Glutamatergic neuron (in vitro differentiated cells): Measurements from ENCODE around the gene ATXN1L. TPM values are rescaled to one million over a fixed set of nuclear protein-coding genes. Genes with fewer than 3 reads are reported as not detected.

ENCODE experiments used
- DNase-seq: peaks from one replicate; pipeline ENCODE4 v3.0.0; 2022
- H3K27ac Mint-ChIP-seq: one replicate; pipeline ENCODE4 v1.8.0; 2020; ENCODE audit warnings: mild to moderate bottlenecking, mixed read lengths, inconsistent platforms; ENCODE audit not compliant: unreplicated experiment
- H3K27me3 Mint-ChIP-seq: one replicate; pipeline ENCODE4 v1.8.0; 2020; ENCODE audit warnings: mild to moderate bottlenecking, moderate library complexity, mixed read lengths, inconsistent platforms; ENCODE audit not compliant: unreplicated experiment
- H3K36me3 Mint-ChIP-seq: one replicate; pipeline ENCODE4 v1.8.0; 2020; ENCODE audit warnings: mild to moderate bottlenecking, mixed read lengths, inconsistent platforms; ENCODE audit not compliant: unreplicated experiment
- H3K4me1 Mint-ChIP-seq: one replicate; pipeline ENCODE4 v1.8.0; 2020; ENCODE audit warnings: mild to moderate bottlenecking, low read depth, mixed read lengths, inconsistent platforms; ENCODE audit not compliant: unreplicated experiment
- H3K4me3 Mint-ChIP-seq: one replicate; pipeline ENCODE4 v1.8.0; 2020; ENCODE audit warnings: mild to moderate bottlenecking, mixed read lengths, inconsistent platforms; ENCODE audit not compliant: unreplicated experiment
- H3K9me3 Mint-ChIP-seq: one replicate; pipeline ENCODE4 v1.8.0; 2020; ENCODE audit warnings: mild to moderate bottlenecking, moderate library complexity, mixed read lengths, inconsistent platforms; ENCODE audit not compliant: unreplicated experiment
- CTCF ChIP-seq: fragments of 200-600 bp; sonication (generic); IDR thresholded peaks from one replicate; pipeline ENCODE4 v1.5.0; 2021; ENCODE audit not compliant: partially characterized antibody, unreplicated experiment
- total RNA-seq: library from RNA; stranded (reverse); fragmentation: NEBNext Ultra II Directional; extraction: Animal tissue kit (Norgen Biotek cat#: 25700); gene quantifications from one replicate; pipeline ENCODE4 v1.2.1, GENCODE V29; 2021; ENCODE audit not compliant: unreplicated experiment

The ATXN1L gene
- total RNA-seq, 1 donor from 2014 or later: 27.6 TPM

- H3K9me3 Mint-ChIP-seq: peaks cover 3% of the 10 kb centered on the region
- H3K4me3 Mint-ChIP-seq: peak overlapping the region; percentile 93
- TF ChIP-seq CTCF: no peak
- H3K4me1 Mint-ChIP-seq: peaks cover 7% of the 10 kb centered on the region
- H3K36me3 Mint-ChIP-seq: no peaks in the 10 kb centered on the region
- H3K27me3 Mint-ChIP-seq: peaks cover 2% of the 10 kb centered on the region
- no peak for DNase-seq
- peak overlapping the region; percentile 0 for H3K27ac Mint-ChIP-seq
Measured at GRCh38 chr16:71847096-71847495, 1.3 kb downstream of the ATXN1L start.

GRCh38 chr16:71848622-71849021, 2.8 kb downstream of the ATXN1L start:
- Mint-ChIP-seq H3K36me3 (no peaks in the 10 kb centered on the region), H3K4me1 (peaks cover 7% of the 10 kb centered on the region), H3K4me3 (no peak overlapping the region), H3K27me3 (no peaks in the 10 kb centered on the region), H3K27ac (no peak overlapping the region), H3K9me3 (peaks cover 3% of the 10 kb centered on the region)
- no peak for TF ChIP-seq CTCF
- DNase-seq: no peak

- Mint-ChIP-seq H3K27me3 (no peaks in the 10 kb centered on the region), H3K27ac (peak overlapping the region; percentile 5), H3K4me1 (peaks cover 7% of the 10 kb centered on the region), H3K4me3 (no peak overlapping the region), H3K9me3 (no peaks in the 10 kb centered on the region), H3K36me3 (no peaks in the 10 kb centered on the region)
- TF ChIP-seq CTCF: no peak
- no peak for DNase-seq
Measured at GRCh38 chr16:71851746-71852145, 6.0 kb downstream of the ATXN1L start.

GRCh38 chr16:71852158-71852557, 6.4 kb downstream of the ATXN1L start:
- no peak for TF ChIP-seq CTCF
- H3K36me3 Mint-ChIP-seq: no peaks in the 10 kb centered on the region
- H3K27me3 Mint-ChIP-seq: no peaks in the 10 kb centered on the region
- H3K9me3 Mint-ChIP-seq: no peaks in the 10 kb centered on the region
- no peak overlapping the region for H3K27ac Mint-ChIP-seq
- peaks cover 4% of the 10 kb centered on the region for H3K4me1 Mint-ChIP-seq
- no peak for DNase-seq
- H3K4me3 Mint-ChIP-seq: no peak overlapping the region

- Mint-ChIP-seq H3K27me3 (no peaks in the 10 kb centered on the region), H3K4me3 (no peak overlapping the region), H3K9me3 (no peaks in the 10 kb centered on the region), H3K27ac (no peak overlapping the region), H3K36me3 (no peaks in the 10 kb centered on the region), H3K4me1 (no peaks in the 10 kb centered on the region)
- DNase-seq: no peak
- TF ChIP-seq CTCF: no peak
Measured at GRCh38 chr16:71852561-71852960, 6.8 kb downstream of the ATXN1L start.
